ENCODE data around the gene METTL16.

GRCh38 chr17:2390199-2390836 is 121.4 kb downstream of the METTL16 start:
- TF ChIP-seq, protein P1, sequence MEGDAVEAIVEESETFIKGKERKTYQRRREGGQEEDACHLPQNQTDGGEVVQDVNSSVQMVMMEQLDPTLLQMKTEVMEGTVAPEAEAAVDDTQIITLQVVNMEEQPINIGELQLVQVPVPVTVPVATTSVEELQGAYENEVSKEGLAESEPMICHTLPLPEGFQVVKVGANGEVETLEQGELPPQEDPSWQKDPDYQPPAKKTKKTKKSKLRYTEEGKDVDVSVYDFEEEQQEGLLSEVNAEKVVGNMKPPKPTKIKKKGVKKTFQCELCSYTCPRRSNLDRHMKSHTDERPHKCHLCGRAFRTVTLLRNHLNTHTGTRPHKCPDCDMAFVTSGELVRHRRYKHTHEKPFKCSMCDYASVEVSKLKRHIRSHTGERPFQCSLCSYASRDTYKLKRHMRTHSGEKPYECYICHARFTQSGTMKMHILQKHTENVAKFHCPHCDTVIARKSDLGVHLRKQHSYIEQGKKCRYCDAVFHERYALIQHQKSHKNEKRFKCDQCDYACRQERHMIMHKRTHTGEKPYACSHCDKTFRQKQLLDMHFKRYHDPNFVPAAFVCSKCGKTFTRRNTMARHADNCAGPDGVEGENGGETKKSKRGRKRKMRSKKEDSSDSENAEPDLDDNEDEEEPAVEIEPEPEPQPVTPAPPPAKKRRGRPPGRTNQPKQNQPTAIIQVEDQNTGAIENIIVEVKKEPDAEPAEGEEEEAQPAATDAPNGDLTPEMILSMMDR (conservative IDR thresholded peaks at IDR 0.05; ENCODE audit: low read length): no peak
- no peak for TF ChIP-seq EZH2phosphoT487 (IDR thresholded peaks at IDR 0.05; ENCODE audit: borderline replicate concordance, low read depth, low read length)
